GM12878 (cell line): Measurements from ENCODE around the gene HEPHL1. TPM values are rescaled to one million over a fixed set of nuclear protein-coding genes. Genes with fewer than 3 reads are reported as not detected.

Experiments used
- ATAC-seq: fragments of 200-7000 bp; cut with Tn5 transposase; 3 replicates; pipeline ENCODE4 v1.9.1; 2020; ENCODE audit warnings: mild to moderate bottlenecking, moderate library complexity
- BruUV-seq: library from RNA; stranded (reverse); fragments of 400-500 nt; replicated peaks from 2 replicates; lab custom pipeline; 2021; lab: Mats Ljungman, UMichigan
- CTCF ChIA-PET: fragments of 300-600 bp; sonication (Branson Sonifier 250); formaldehyde crosslinking; extraction: SDS; loops from one replicate; lab custom pipeline; 2021; ENCODE audit warnings: inconsistent platforms; lab: Yijun Ruan, JAX
- POLR2A ChIA-PET: fragments of 350-600 bp; formaldehyde crosslinking; extraction: SDS; loops from one replicate; lab custom pipeline; 2021; ENCODE audit warnings: inconsistent platforms; lab: Charles Lee
- RAD21 ChIA-PET: fragments of 300-600 bp; sonication (Branson Sonifier 250); formaldehyde crosslinking; loops from one replicate; lab custom pipeline; 2023; ENCODE audit warnings: antibody characterized with exemption; ENCODE audit not compliant: unreplicated experiment; lab: Charles Lee
- SMC1A ChIA-PET: fragments of 300-600 bp; sonication (Branson Sonifier 250); formaldehyde crosslinking; loops from one replicate; lab custom pipeline; 2023; ENCODE audit not compliant: unreplicated experiment, uncharacterized antibody; lab: Charles Lee
- DNase-seq: peaks from one replicate; pipeline ENCODE4 v3.0.0-alpha.2; 2011; ENCODE audit warnings: low read depth, low spot score
- FAIRE-seq: peaks from 3 replicates; lab custom pipeline; 2011; peaks lifted over from hg19 to GRCh38; lab: Jason Lieb, UNC
- H2AFZ ChIP-seq: 2 replicates; pipeline ENCODE4 v1.6.0; 2011; ENCODE audit warnings: low read depth, low read length, control low read depth; ENCODE audit not compliant: control insufficient read depth
- H3K27ac ChIP-seq: 2 replicates; pipeline ENCODE4 v1.5.1; 2011; ENCODE audit warnings: control low read depth; ENCODE audit not compliant: control insufficient read depth, insufficient read depth
- H3K27me3 ChIP-seq, 2 experiments: replicated peaks in 1 of 2; 2 replicates each; pipeline versions ENCODE4 v1.6.0 to v1.6.1; 2011; ENCODE audit warnings: low read length in 1 of 2; ENCODE audit not compliant: control insufficient read depth in 2 of 2, insufficient read depth in 2 of 2
- H3K36me3 ChIP-seq, 2 experiments: 2 replicates each; pipeline ENCODE4 v1.5.1; 2011; ENCODE audit warnings: low read length in 1 of 2; ENCODE audit not compliant: control insufficient read depth in 2 of 2, insufficient read depth in 2 of 2
- H3K4me1 ChIP-seq: 2 replicates; pipeline ENCODE4 v1.6.1; 2011; ENCODE audit warnings: mild to moderate bottlenecking, low read length, moderate library complexity, mixed read lengths; ENCODE audit not compliant: control insufficient read depth, insufficient read depth
- H3K4me2 ChIP-seq: 2 replicates; pipeline ENCODE4 v1.6.0; 2011; ENCODE audit warnings: control low read depth; ENCODE audit not compliant: control insufficient read depth, insufficient read depth
- H3K4me3 ChIP-seq: fragments of 200-600 bp; sonication (generic); 2 replicates; pipeline ENCODE4 v1.5.1; 2016
- H3K79me2 ChIP-seq: 2 replicates; pipeline ENCODE4 v1.6.0; 2011; ENCODE audit warnings: low read length; ENCODE audit not compliant: control insufficient read depth, insufficient read depth
- H3K9ac ChIP-seq: 2 replicates; pipeline ENCODE4 v1.8.0; 2011; ENCODE audit warnings: low read length, control low read depth, mixed read lengths; ENCODE audit not compliant: control insufficient read depth, insufficient read depth
- H3K9me3 ChIP-seq: replicated peaks from 3 replicates; pipeline ENCODE4 v1.5.1; 2011; ENCODE audit warnings: mild to moderate bottlenecking, low read length; ENCODE audit not compliant: control insufficient read depth, insufficient read depth
- H4K20me1 ChIP-seq: 2 replicates; pipeline ENCODE4 v1.6.0; 2011; ENCODE audit not compliant: control insufficient read depth, insufficient read depth
- BACH1 ChIP-seq: fragments of 450-650 bp; IDR thresholded peaks from 2 replicates; pipeline ENCODE4 v1.6.1; 2017; ENCODE audit warnings: mild to moderate bottlenecking, borderline replicate concordance
- BCLAF1 ChIP-seq: fragments of 450-650 bp; IDR thresholded peaks from 2 replicates; pipeline ENCODE4 v1.6.1; 2017; ENCODE audit warnings: antibody characterized with exemption, mild to moderate bottlenecking, moderate library complexity
- EGR1 ChIP-seq, 2 experiments: IDR thresholded peaks; 1 replicate in 1 of 2; 2 replicates in 1 of 2; pipeline ENCODE4 v1.6.1; 2011 to 2012; ENCODE audit warnings: low read depth in 2 of 2, low read length in 2 of 2, borderline replicate concordance in 1 of 2, mild to moderate bottlenecking in 1 of 2, moderate library complexity in 1 of 2
- EP300 ChIP-seq, 2 experiments: fragments of 150-350 bp in 1 of 2; IDR thresholded peaks; 2 replicates each; pipeline ENCODE4 v1.6.1; 2011 to 2012; ENCODE audit warnings: low read depth in 2 of 2, low read length in 2 of 2, borderline replicate concordance in 1 of 2, improper control_type of control experiment in 1 of 2, inconsistent platforms in 1 of 2; ENCODE audit not compliant: control insufficient read depth in 1 of 2
- HCFC1 ChIP-seq: fragments of 150-350 bp; IDR thresholded peaks from 2 replicates; pipeline ENCODE4 v1.6.1; 2014; ENCODE audit warnings: low read length
- NFYB ChIP-seq: IDR thresholded peaks from 2 replicates; pipeline ENCODE4 v1.6.1; 2011; ENCODE audit warnings: low read depth, mild to moderate bottlenecking, low read length, improper control_type of control experiment, moderate library complexity; ENCODE audit not compliant: insufficient read depth
- RBBP5 ChIP-seq: fragments of 200-600 bp; sonication (generic); conservative IDR thresholded peaks from 2 replicates; pipeline ENCODE4 v1.6.1; 2016
- REST ChIP-seq: IDR thresholded peaks from 2 replicates; pipeline ENCODE4 v1.6.1; 2012; ENCODE audit warnings: mild to moderate bottlenecking, low read depth, low read length
- SIN3A ChIP-seq: IDR thresholded peaks from 2 replicates; pipeline ENCODE4 v1.6.1; 2012; ENCODE audit warnings: low read depth, low read length, improper control_type of control experiment
- SKIL ChIP-seq: fragments of 450-650 bp; IDR thresholded peaks from 2 replicates; pipeline ENCODE4 v1.6.1; 2017; ENCODE audit warnings: mild to moderate bottlenecking, low read depth, inconsistent platforms; ENCODE audit not compliant: poor library complexity, severe bottlenecking
- ZBTB40 ChIP-seq: fragments of 450-650 bp; IDR thresholded peaks from 2 replicates; pipeline ENCODE4 v1.6.1; 2016; ENCODE audit warnings: mild to moderate bottlenecking, moderate library complexity, borderline replicate concordance
- in situ Hi-C: fragments of 300-500 bp; cut with MboI; formaldehyde crosslinking; loops from 9 replicates; pipeline ENCODE4 v1.14.3; 2018; ENCODE audit warnings: mixed read lengths
- intact Hi-C: fragments of 100-400 bp; cut with micrococcal nuclease; formaldehyde crosslinking; loops from one replicate; pipeline ENCODE4 v1.14.2; 2022; ENCODE audit not compliant: unreplicated experiment
- polyA plus RNA-seq, 11 experiments: library from polyadenylated mRNA; depleted of rRNA in 4 of 11; unstranded in 6 of 11; stranded (reverse) in 5 of 11; fragments of >200 nt; fragmentation: Nextera tagmentation in 4 of 11; fragmentation: Illumina TruSeq in 1 of 11; extraction: Ambion mirVana in 4 of 11; extraction: Trizol in 1 of 11; gene quantifications; 1 replicate in 1 of 11; 2 replicates in 10 of 11; pipeline versions ENCODE4 v1.2.1 to v1.2.3, GENCODE V29; 2011 to 2016; ENCODE audit warnings: inconsistent platforms in 2 of 11, missing spikeins in 2 of 11, low read depth in 1 of 11
- total RNA-seq, 4 experiments: library from RNA; depleted of rRNA in 3 of 4; stranded (reverse); fragments of >200 nt in 3 of 4; fragmentation: Illumina TruSeq in 1 of 4; extraction: Trizol in 1 of 4; gene quantifications; 2 replicates each; pipeline versions ENCODE4 v1.2.1 to v1.2.3, GENCODE V29; 2013 to 2021

Gene HEPHL1
- total and polyA plus RNA-seq, 10 of the 15 experiments (the other 5 are each of a cell fraction or from before 2014, with no cell fraction given), result 0.02 to 0.08 (median 0.05) TPM; not detected in 6

- ATAC-seq, result no peak
- BruUV-seq, result no TSS peak
- intact Hi-C loops (no loop called here), in situ Hi-C loops (no loop called here)
- Histone ChIP-seq H3K27me3 (no peaks in the 10 kb centered on the region), H3K36me3 (no peaks in the 10 kb centered on the region), H3K27ac (no peak overlapping the region), H3K4me3 (no peak overlapping the region), H3K79me2 (no peaks in the 10 kb centered on the region), H3K4me2 (no peak overlapping the region), H3K4me1 (no peaks in the 10 kb centered on the region), H2AFZ (no peak overlapping the region), H3K9ac (no peak overlapping the region), H4K20me1 (no peaks in the 10 kb centered on the region), H3K9me3 (no peaks in the 10 kb centered on the region)
- no peak for FAIRE-seq
- ChIA-PET CTCF (no interaction called here), RAD21 (no interaction called here), SMC1A (interaction anchor here (1.0 kb wide), 1 partner anchor 11 kb away, joined by 3 read pairs; no protein-coding TSS in a partner anchor), POLR2A (no interaction called here)
- no peak for DNase-seq
- TF ChIP-seq REST (no peak), BCLAF1 (no peak), EP300 (IDR thresholded peaks at IDR 0.05; ENCODE audit: borderline replicate concordance in 1 of 2, control insufficient read depth in 1 of 2, low read depth in 2 of 2, low read length in 2 of 2) (no peak), EGR1 (IDR thresholded peaks at IDR 0.05; ENCODE audit: borderline replicate concordance in 1 of 2, low read depth in 2 of 2, low read length in 2 of 2) (no peak), SIN3A (no peak), SKIL (no peak), RBBP5 (no peak), HCFC1 (no peak), ZBTB40 (no peak), NFYB (no peak), BACH1 (no peak)
Observed at GRCh38 chr11:94059065-94059464, 37.9 kb downstream of the HEPHL1 start.
